ENCODE data around the gene NCBP2L.
"Not testable (repeated sequence)": the region's sequence is repeated elsewhere in the genome, so short reads cannot be mapped to it uniquely, and the experiment has no call there.

The NCBP2L gene

DNA sequence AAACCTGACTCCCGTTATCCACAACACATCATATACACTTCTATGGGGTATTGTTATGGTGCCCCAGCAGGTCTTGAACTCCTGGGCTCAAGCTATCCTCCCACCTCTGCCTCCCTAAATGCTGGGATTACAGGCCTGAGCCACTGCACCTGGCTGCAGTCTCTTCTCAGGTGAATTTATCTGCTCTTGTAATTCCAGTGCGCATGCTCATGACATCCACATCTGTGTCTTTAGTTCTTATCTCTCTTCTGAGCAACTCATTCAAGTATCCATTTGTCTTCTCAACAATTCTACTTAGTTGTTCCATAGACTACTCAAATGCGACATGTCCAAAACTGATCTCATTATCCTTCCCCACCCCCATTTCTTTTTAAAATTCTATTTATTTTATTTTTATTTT is 27.6 kb downstream of the NCBP2L start:
- WGBS, 2 donors (ENCODE audit: extremely low coverage in 2 of 2, insufficient read length in 2 of 2, insufficient replicate concordance in 1 of 2) = 100% methylated on average over 1 of the region's 3 CpGs
- Histone ChIP-seq H2BK5ac (ENCODE audit: low read length) (no peak overlapping the region), H4K91ac (ENCODE audit: low read depth, low read length, poor library complexity) (no peak overlapping the region), H4K8ac (ENCODE audit: low read depth, low read length) (no peak overlapping the region), H2AK5ac (ENCODE audit: low read depth, low read length) (no peak overlapping the region), H3K4me2 (ENCODE audit: insufficient read depth, low read length, poor library complexity, severe bottlenecking) (no peak overlapping the region), H3K14ac (ENCODE audit: low read length) (no peak overlapping the region), H3K4ac (ENCODE audit: low read length) (no peak overlapping the region), H3K23ac (ENCODE audit: low read depth, low read length, poor library complexity) (no peak overlapping the region), H2BK120ac (ENCODE audit: low read depth, low read length) (no peak overlapping the region), H3K9ac (ENCODE audit: low read depth, low read length, poor library complexity) (no peak overlapping the region), H2BK15ac (ENCODE audit: low read length) (no peak overlapping the region), H3K9me3 (replicated peaks in 1 of 2; ENCODE audit: control insufficient read depth in 2 of 2, insufficient read depth in 1 of 2, low read depth in 1 of 2, low read length in 2 of 2) (peaks cover 0 to 4% of the 10 kb centered on the region in 2 donors), H3K18ac (ENCODE audit: low read length) (no peak overlapping the region), H3K27me3 (ENCODE audit: control insufficient read depth in 3 of 3, insufficient read depth in 3 of 3, low read depth in 1 of 3, low read length in 3 of 3) (no peaks in the 10 kb centered on the region), H2BK12ac (ENCODE audit: low read length) (no peak overlapping the region), H3K27ac (replicated peaks; ENCODE audit: low read length) (no peak overlapping the region), H2AFZ (ENCODE audit: low read length) (no peak overlapping the region), H3K4me1 (ENCODE audit: control insufficient read depth in 2 of 2, insufficient read depth in 1 of 2, low read depth in 1 of 2, low read length in 2 of 2) (no peaks in the 10 kb centered on the region), H3K79me1 (ENCODE audit: low read depth, low read length) (no peaks in the 10 kb centered on the region), H3K4me3 (ENCODE audit: low read length in 2 of 2) (no peak overlapping the region), H3K36me3 (replicated peaks in 1 of 2; ENCODE audit: control insufficient read depth in 2 of 2, insufficient read depth in 2 of 2, low read length in 2 of 2) (no peaks in the 10 kb centered on the region)
- no peak for DNase-seq (ENCODE audit: low spot score)

DNA sequence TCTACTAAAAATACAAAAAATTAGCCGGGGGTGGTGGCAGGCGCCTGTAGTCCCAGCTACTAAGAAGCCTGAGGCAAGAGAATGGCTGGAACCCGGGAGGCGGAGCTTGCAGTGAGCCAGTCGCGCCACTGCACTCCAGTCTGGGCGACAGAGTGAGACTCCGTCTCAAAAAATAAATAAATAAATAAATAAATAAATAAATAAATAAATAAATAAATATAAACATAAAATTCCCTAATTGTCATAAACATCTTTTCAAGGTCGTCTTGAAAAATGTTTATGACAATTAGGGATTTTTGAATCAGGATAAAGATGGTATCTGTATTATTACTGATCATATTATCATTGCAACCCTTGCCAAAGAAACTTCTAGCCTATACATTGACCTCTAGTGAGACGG is 32.5 kb downstream of the NCBP2L start:
- H3K4me1 ChIP-seq (ENCODE audit: control insufficient read depth in 2 of 2, insufficient read depth in 1 of 2, low read depth in 1 of 2, low read length in 2 of 2); H2BK120ac ChIP-seq (ENCODE audit: low read depth, low read length); DNase-seq (ENCODE audit: low spot score); H2BK5ac ChIP-seq (ENCODE audit: low read length); H3K14ac ChIP-seq (ENCODE audit: low read length); H4K8ac ChIP-seq (ENCODE audit: low read depth, low read length); H3K4ac ChIP-seq (ENCODE audit: low read length); H3K9ac ChIP-seq (ENCODE audit: low read depth, low read length, poor library complexity); H4K91ac ChIP-seq (ENCODE audit: low read depth, low read length, poor library complexity); H2AK5ac ChIP-seq (ENCODE audit: low read depth, low read length); H3K18ac ChIP-seq (ENCODE audit: low read length); H3K23ac ChIP-seq (ENCODE audit: low read depth, low read length, poor library complexity); H3K36me3 ChIP-seq (replicated peaks in 1 of 2; ENCODE audit: control insufficient read depth in 2 of 2, insufficient read depth in 2 of 2, low read length in 2 of 2); H2BK12ac ChIP-seq (ENCODE audit: low read length); H3K4me3 ChIP-seq (ENCODE audit: low read length in 2 of 2); H3K79me1 ChIP-seq (ENCODE audit: low read depth, low read length); H3K27me3 ChIP-seq (ENCODE audit: control insufficient read depth in 3 of 3, insufficient read depth in 3 of 3, low read depth in 1 of 3, low read length in 3 of 3); H3K4me2 ChIP-seq (ENCODE audit: insufficient read depth, low read length, poor library complexity, severe bottlenecking); H2BK15ac ChIP-seq (ENCODE audit: low read length); H3K27ac ChIP-seq (replicated peaks; ENCODE audit: low read length); H2AFZ ChIP-seq (ENCODE audit: low read length); H3K9me3 ChIP-seq (replicated peaks in 1 of 2; ENCODE audit: control insufficient read depth in 2 of 2, insufficient read depth in 1 of 2, low read depth in 1 of 2, low read length in 2 of 2): not testable (repeated sequence)
- no CpG with 5 or more reads among the region's 10 CpGs for WGBS, 2 donors (ENCODE audit: extremely low coverage in 2 of 2, insufficient read length in 2 of 2, insufficient replicate concordance in 1 of 2)

DNA sequence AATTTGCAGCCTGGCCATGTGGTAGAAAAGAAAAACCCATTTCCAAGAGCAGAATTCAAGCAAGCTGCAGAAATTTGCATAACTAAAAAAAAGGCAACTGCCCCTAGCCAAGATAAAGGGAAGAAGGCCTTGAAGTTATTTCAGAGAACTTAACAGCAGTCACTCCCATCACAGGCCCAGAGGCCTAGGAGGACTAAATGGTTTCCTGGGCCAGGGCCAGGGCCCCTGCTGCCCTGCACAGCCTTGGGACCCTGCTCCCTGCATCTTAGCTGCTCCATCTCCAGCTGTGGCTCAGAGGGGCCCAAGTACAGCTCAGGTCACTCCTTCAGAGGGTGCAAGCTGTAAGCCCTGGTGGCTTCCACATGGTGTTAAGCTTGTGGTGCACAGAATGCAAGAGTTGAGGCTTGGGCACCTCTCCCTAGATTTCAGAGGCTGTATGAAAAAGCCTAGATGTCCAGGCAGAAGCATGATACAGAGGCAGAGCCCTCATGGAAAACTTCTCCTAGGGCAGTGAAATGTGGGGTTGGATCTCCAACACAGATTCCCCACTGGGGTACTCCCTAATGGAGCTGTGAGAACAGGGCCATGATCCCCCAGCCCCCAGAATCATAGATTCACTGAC is 41.5 kb downstream of the NCBP2L start:
- H3K27ac ChIP-seq (replicated peaks; ENCODE audit: low read length) = no peak overlapping the region
- no peak overlapping the region for H2BK15ac ChIP-seq (ENCODE audit: low read length)
- no peak overlapping the region for H3K14ac ChIP-seq (ENCODE audit: low read length)
- peaks cover 0 to 7% (median 0%) of the 10 kb centered on the region in 3 experiments for H3K27me3 ChIP-seq (ENCODE audit: control insufficient read depth in 3 of 3, insufficient read depth in 3 of 3, low read depth in 1 of 3, low read length in 3 of 3)
- no peak overlapping the region for H3K23ac ChIP-seq (ENCODE audit: low read depth, low read length, poor library complexity)
- H2BK12ac ChIP-seq (ENCODE audit: low read length) = no peak overlapping the region
- no peak overlapping the region for H3K9ac ChIP-seq (ENCODE audit: low read depth, low read length, poor library complexity)
- no peak for DNase-seq (ENCODE audit: low spot score)
- no peak overlapping the region for H3K4me2 ChIP-seq (ENCODE audit: insufficient read depth, low read length, poor library complexity, severe bottlenecking)
- no peak overlapping the region for H3K4me3 ChIP-seq (ENCODE audit: low read length in 2 of 2)
- H3K4me1 ChIP-seq (ENCODE audit: control insufficient read depth in 2 of 2, insufficient read depth in 1 of 2, low read depth in 1 of 2, low read length in 2 of 2) = no peaks in the 10 kb centered on the region
- no peak overlapping the region for H2BK120ac ChIP-seq (ENCODE audit: low read depth, low read length)
- no peak overlapping the region for H4K91ac ChIP-seq (ENCODE audit: low read depth, low read length, poor library complexity)
- no peak overlapping the region for H2BK5ac ChIP-seq (ENCODE audit: low read length)
- no peak overlapping the region for H2AFZ ChIP-seq (ENCODE audit: low read length)
- H3K79me1 ChIP-seq (ENCODE audit: low read depth, low read length) = no peaks in the 10 kb centered on the region
- no peaks in the 10 kb centered on the region for H3K36me3 ChIP-seq (replicated peaks in 1 of 2; ENCODE audit: control insufficient read depth in 2 of 2, insufficient read depth in 2 of 2, low read length in 2 of 2)
- no peak overlapping the region for H4K8ac ChIP-seq (ENCODE audit: low read depth, low read length)
- peaks cover 0 to 2% of the 10 kb centered on the region in 2 donors for H3K9me3 ChIP-seq (replicated peaks in 1 of 2; ENCODE audit: control insufficient read depth in 2 of 2, insufficient read depth in 1 of 2, low read depth in 1 of 2, low read length in 2 of 2)
- H2AK5ac ChIP-seq (ENCODE audit: low read depth, low read length) = no peak overlapping the region
- no peak overlapping the region for H3K18ac ChIP-seq (ENCODE audit: low read length)
- H3K4ac ChIP-seq (ENCODE audit: low read length) = no peak overlapping the region

DNA sequence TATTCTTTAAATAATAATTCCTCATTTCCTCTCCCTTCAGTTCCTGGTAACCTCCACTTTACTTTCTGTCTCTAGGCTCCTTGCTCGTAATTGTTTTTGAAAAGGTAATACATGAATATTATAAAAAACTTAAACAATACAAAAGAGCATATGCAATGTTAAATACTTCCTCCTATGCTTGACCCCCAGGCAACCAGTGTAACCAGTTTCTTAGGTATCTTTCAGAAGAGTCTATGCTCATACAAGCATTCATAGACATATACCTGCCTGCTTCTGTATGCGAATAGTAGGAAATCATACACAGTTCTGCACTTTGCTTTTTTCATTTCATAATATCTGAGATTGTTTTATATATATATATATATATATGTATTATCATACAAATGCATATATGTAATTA is 45.5 kb downstream of the NCBP2L start:
- H3K23ac ChIP-seq (ENCODE audit: low read depth, low read length, poor library complexity) = no peak overlapping the region
- H4K91ac ChIP-seq (ENCODE audit: low read depth, low read length, poor library complexity) = no peak overlapping the region
- WGBS, 2 donors (ENCODE audit: extremely low coverage in 2 of 2, insufficient read length in 2 of 2, insufficient replicate concordance in 1 of 2) = no CpG with 5 or more reads among the region's 2 CpGs
- H2BK5ac ChIP-seq (ENCODE audit: low read length) = no peak overlapping the region
- DNase-seq (ENCODE audit: low spot score) = no peak
- no peak overlapping the region for H2AFZ ChIP-seq (ENCODE audit: low read length)
- no peaks in the 10 kb centered on the region for H3K4me1 ChIP-seq (ENCODE audit: control insufficient read depth in 2 of 2, insufficient read depth in 1 of 2, low read depth in 1 of 2, low read length in 2 of 2)
- no peak overlapping the region for H3K4ac ChIP-seq (ENCODE audit: low read length)
- no peaks in the 10 kb centered on the region for H3K79me1 ChIP-seq (ENCODE audit: low read depth, low read length)
- no peak overlapping the region for H3K4me2 ChIP-seq (ENCODE audit: insufficient read depth, low read length, poor library complexity, severe bottlenecking)
- no peak overlapping the region for H2AK5ac ChIP-seq (ENCODE audit: low read depth, low read length)
- H2BK12ac ChIP-seq (ENCODE audit: low read length) = no peak overlapping the region
- no peaks in the 10 kb centered on the region for H3K36me3 ChIP-seq (replicated peaks in 1 of 2; ENCODE audit: control insufficient read depth in 2 of 2, insufficient read depth in 2 of 2, low read length in 2 of 2)
- H3K9ac ChIP-seq (ENCODE audit: low read depth, low read length, poor library complexity) = no peak overlapping the region
- no peak overlapping the region for H3K4me3 ChIP-seq (ENCODE audit: low read length in 2 of 2)
- no peak overlapping the region for H4K8ac ChIP-seq (ENCODE audit: low read depth, low read length)
- H3K9me3 ChIP-seq (replicated peaks in 1 of 2; ENCODE audit: control insufficient read depth in 2 of 2, insufficient read depth in 1 of 2, low read depth in 1 of 2, low read length in 2 of 2) = peaks cover 0 to 2% of the 10 kb centered on the region in 2 donors
- peaks cover 0 to 39% (median 2%) of the 10 kb centered on the region in 3 experiments for H3K27me3 ChIP-seq (ENCODE audit: control insufficient read depth in 3 of 3, insufficient read depth in 3 of 3, low read depth in 1 of 3, low read length in 3 of 3)
- no peak overlapping the region for H2BK15ac ChIP-seq (ENCODE audit: low read length)
- H3K18ac ChIP-seq (ENCODE audit: low read length) = no peak overlapping the region
- no peak overlapping the region for H3K27ac ChIP-seq (replicated peaks; ENCODE audit: low read length)
- H3K14ac ChIP-seq (ENCODE audit: low read length) = no peak overlapping the region
- no peak overlapping the region for H2BK120ac ChIP-seq (ENCODE audit: low read depth, low read length)
